SK-N-SH (cell line): ENCODE measurements around the gene FBXO31. TPM values are rescaled to one million over a fixed set of nuclear protein-coding genes. Genes with fewer than 3 reads are reported as not detected.

ENCODE experiments used
- CTCF ChIA-PET: fragments of 300-600, 350-600 bp; formaldehyde crosslinking; extraction: SDS; loops from one replicate; lab custom pipeline; 2021; lab: Yijun Ruan, JAX
- POLR2A ChIA-PET: fragments of 350-600 bp; sonication (Branson Sonifier 250); formaldehyde crosslinking; extraction: SDS; loops from one replicate; lab custom pipeline; 2020; ENCODE audit warnings: antibody characterized with exemption, inconsistent platforms; lab: Yijun Ruan, JAX
- DNase-seq: peaks from one replicate; pipeline ENCODE4 v3.0.0; 2012
- H2AFZ ChIP-seq: fragments of 200-600 bp; sonication (generic); 2 replicates; pipeline ENCODE4 v1.8.1; 2016; ENCODE audit warnings: antibody characterized with exemption, mild to moderate bottlenecking, low read depth
- H3F3A ChIP-seq: fragments of 200-600 bp; sonication (generic); replicated peaks from 2 replicates; pipeline ENCODE3; 2016; ENCODE audit warnings: antibody characterized with exemption, mild to moderate bottlenecking; ENCODE audit not compliant: insufficient read depth
- H3K27ac ChIP-seq, 2 experiments: fragments of 200-500 bp in 1 of 2; fragments of 200-600 bp in 1 of 2; sonication (Bioruptor generic) in 1 of 2; sonication (generic), shearing (Covaris generic) in 1 of 2; 2 replicates each; pipeline versions ENCODE4 v1.5.1 to v1.6.1; 2014 to 2016; ENCODE audit warnings: low read depth in 2 of 2, inconsistent platforms in 1 of 2, low read length in 1 of 2, mild to moderate bottlenecking in 1 of 2, mixed read lengths in 1 of 2
- H3K27me3 ChIP-seq: fragments of 200-600 bp; sonication (generic), shearing (Covaris generic); 2 replicates; pipeline ENCODE4 v1.6.1; 2016; ENCODE audit warnings: mixed run types; ENCODE audit not compliant: insufficient read depth
- H3K36me3 ChIP-seq, 2 experiments: fragments of 200-500 bp in 1 of 2; fragments of 200-600 bp in 1 of 2; sonication (Bioruptor generic) in 1 of 2; sonication (generic) in 1 of 2; replicated peaks in 1 of 2; 2 replicates each; pipeline versions ENCODE3 to v1.5.1; 2014 to 2016; ENCODE audit warnings: low read length in 1 of 2, mild to moderate bottlenecking in 1 of 2; ENCODE audit not compliant: insufficient read depth in 2 of 2, control insufficient read depth in 1 of 2
- H3K4me1 ChIP-seq, 2 experiments: fragments of 200-500 bp in 1 of 2; fragments of 200-600 bp in 1 of 2; sonication (Bioruptor generic) in 1 of 2; sonication (generic), shearing (Covaris generic) in 1 of 2; 2 replicates each; pipeline versions ENCODE4 v1.5.1 to v1.6.1; 2014 to 2016; ENCODE audit warnings: low read depth in 1 of 2, low read length in 1 of 2, mixed run types in 1 of 2; ENCODE audit not compliant: insufficient read depth in 2 of 2, control insufficient read depth in 1 of 2
- H3K4me2 ChIP-seq: fragments of 200-600 bp; sonication (generic), shearing (Covaris generic); 2 replicates; pipeline ENCODE4 v1.6.1; 2017; ENCODE audit warnings: mixed run types
- H3K4me3 ChIP-seq, 2 experiments: fragments of 200-500 bp in 1 of 2; fragments of 200-600 bp in 1 of 2; sonication (Bioruptor generic) in 1 of 2; sonication (generic), shearing (Covaris generic) in 1 of 2; 2 replicates each; pipeline versions ENCODE4 v1.5.1 to v1.8.1; 2014 to 2016; ENCODE audit warnings: low read depth in 2 of 2, inconsistent platforms in 1 of 2, low read length in 1 of 2, mild to moderate bottlenecking in 1 of 2, mixed read lengths in 1 of 2, moderate library complexity in 1 of 2
- H3K79me2 ChIP-seq: fragments of 200-600 bp; sonication (generic); 2 replicates; pipeline ENCODE4 v1.8.1; 2017; ENCODE audit warnings: mild to moderate bottlenecking; ENCODE audit not compliant: insufficient read depth
- H3K9ac ChIP-seq: fragments of 200-600 bp; sonication (generic); 2 replicates; pipeline ENCODE4 v1.6.1; 2017; ENCODE audit warnings: mixed run types
- H3K9me2 ChIP-seq: fragments of 200-600 bp; sonication (generic); 2 replicates; pipeline ENCODE4 v1.6.1; 2017; ENCODE audit warnings: mixed run types
- H3K9me3 ChIP-seq: fragments of 200-600 bp; sonication (generic); 2 replicates; pipeline ENCODE4 v1.6.1; 2017; ENCODE audit warnings: mixed run types, mild to moderate bottlenecking, moderate library complexity
- H4K20me1 ChIP-seq: fragments of 200-600 bp; sonication (generic); 2 replicates; pipeline ENCODE4 v1.6.1; 2017; ENCODE audit warnings: mild to moderate bottlenecking, mixed run types; ENCODE audit not compliant: insufficient read depth
- CHD2 ChIP-seq: fragments of 150-350 bp; IDR thresholded peaks from 2 replicates; pipeline ENCODE4 v1.6.1; 2018; ENCODE audit warnings: low read length; ENCODE audit not compliant: partially characterized antibody
- ELF1 ChIP-seq: IDR thresholded peaks from 2 replicates; pipeline ENCODE4 v1.4.0; 2012
- EZH2phosphoT487 ChIP-seq: fragments of 200-600 bp; sonication (generic); IDR thresholded peaks from 2 replicates; pipeline ENCODE4 v1.6.1; 2017; ENCODE audit warnings: low read depth, mixed run types, mild to moderate bottlenecking, antibody characterized with exemption, moderate library complexity, borderline replicate concordance
- FOSL2 ChIP-seq: IDR thresholded peaks from 2 replicates; pipeline ENCODE4 v1.4.0; 2012; ENCODE audit warnings: low read depth, mild to moderate bottlenecking, moderate library complexity, borderline replicate concordance
- FOXJ3 ChIP-seq: sonication (generic); formaldehyde crosslinking; IDR thresholded peaks from 2 replicates; pipeline ENCODE4 v1.5.1; 2020; ENCODE audit warnings: mild to moderate bottlenecking, missing genetic modification reagents
- GABPA ChIP-seq: IDR thresholded peaks from 2 replicates; pipeline ENCODE4 v1.4.0; 2012; ENCODE audit warnings: low read depth, mild to moderate bottlenecking
- GATA2 ChIP-seq: sonication (generic); formaldehyde crosslinking; IDR thresholded peaks from 2 replicates; pipeline ENCODE4 v1.5.0; 2020; ENCODE audit warnings: mild to moderate bottlenecking, missing genetic modification reagents
- IRF3 ChIP-seq: fragments of 150-350 bp; IDR thresholded peaks from 2 replicates; pipeline ENCODE4 v1.6.1; 2016; ENCODE audit warnings: mild to moderate bottlenecking, low read depth, low read length
- MAX ChIP-seq: IDR thresholded peaks from 2 replicates; pipeline ENCODE4 v1.4.0; 2012; ENCODE audit warnings: low read depth
- MEF2A ChIP-seq: IDR thresholded peaks from 2 replicates; pipeline ENCODE4 v1.4.0; 2012; ENCODE audit warnings: low read depth, borderline replicate concordance
- PBX3 ChIP-seq: IDR thresholded peaks from 2 replicates; pipeline ENCODE4; 2012
- RFX5 ChIP-seq: IDR thresholded peaks from 2 replicates; pipeline ENCODE4 v1.6.1; 2012; ENCODE audit warnings: mild to moderate bottlenecking, improper control_type of control experiment, low read length
- USF2 ChIP-seq: fragments of 150-350 bp; IDR thresholded peaks from 2 replicates; pipeline ENCODE4 v1.6.1; 2017; ENCODE audit warnings: antibody characterized with exemption, low read length, low read depth, borderline replicate concordance
- YY1 ChIP-seq: IDR thresholded peaks from 2 replicates; pipeline ENCODE4 v1.4.0; 2012; ENCODE audit warnings: low read depth, mild to moderate bottlenecking
- ZBTB33 ChIP-seq: IDR thresholded peaks from 2 replicates; pipeline ENCODE4 v1.4.0; 2012; ENCODE audit warnings: low read depth, borderline replicate concordance
- WGBS: methylation state at CpG from one replicate; pipeline ENCODE4 v1.1.6; 2017; ENCODE audit warnings: low lambda C conversion rate; 5-methylcytosine and 5-hydroxymethylcytosine counted together
- polyA plus RNA-seq, 3 experiments: library from polyadenylated mRNA; depleted of rRNA; stranded (reverse); fragments of >200 nt; gene quantifications; 2 replicates each; pipeline ENCODE4 v1.2.3, GENCODE V29; 2012

The FBXO31 gene
- polyA plus RNA-seq, 1 of the 3 experiments (the other 2 are of a cell fraction) = 14.2 TPM

- H3K79me2 ChIP-seq = no peaks in the 10 kb centered on the region
- H3K27me3 ChIP-seq = no peaks in the 10 kb centered on the region
- H4K20me1 ChIP-seq = 0 out of 2 replicates have a peak, but pooled peaks cover 4% of the 10 kb centered on the region
- no peaks in the 10 kb centered on the region for H3K9me2 ChIP-seq
- no peak for DNase-seq
- no peaks in the 10 kb centered on the region; a peak in 1 of 4 replicates for H3K4me1 ChIP-seq
- H3K36me3 ChIP-seq = peaks cover 0 to 46% of the 10 kb centered on the region in 2 experiments
- TF ChIP-seq CHD2 (no peak), GATA2 (CRISPR knock-in tag) (no peak), FOSL2 (no peak), YY1 (no peak), FOXJ3 (CRISPR knock-in tag) (no peak), PBX3 (no peak), ELF1 (no peak), IRF3 (no peak), USF2 (no peak), ZBTB33 (no peak), GABPA (no peak), EZH2phosphoT487 (no peak), MEF2A (no peak), MAX (no peak), RFX5 (no peak)
- WGBS = 92% methylated on average over 18 of the region's 31 CpGs
- H2AFZ ChIP-seq = no peak overlapping the region
- CTCF ChIA-PET = interaction anchor here (1.2 to 1.8 kb wide), 6 partner anchors 12 to 540 kb away, joined by 3 to 5 read pairs (median 4); partner anchors contain the start of gene C16orf95
- H3K4me3 ChIP-seq = no peak overlapping the region
- H3K9me3 ChIP-seq = no peaks in the 10 kb centered on the region
- H3F3A ChIP-seq = no peaks in the 10 kb centered on the region
- H3K27ac ChIP-seq = no peak overlapping the region
- no peak overlapping the region for H3K9ac ChIP-seq
- H3K4me2 ChIP-seq = no peak overlapping the region
- POLR2A ChIA-PET = interaction anchor here (0.5 to 2.1 kb wide), 2 partner anchors 52 to 1547 kb away, joined by 3 to 6 read pairs; partner anchors contain the start of gene FBXO31
These were observed 52.3 kb downstream of the FBXO31 start for GRCh38 chr16:87331241-87331801.
